ENCODE data around the gene KCNJ1. TPM values are rescaled to one million over a fixed set of nuclear protein-coding genes. Genes with fewer than 3 reads are reported as not detected.

KCNJ1 gene
- total RNA-seq, 1 experiment from 2014 or later = not detected

GRCh38 chr11:128915149-128915521 lies 48.0 kb upstream of the KCNJ1 start:
- Histone ChIP-seq H3K27me3 (ENCODE audit: low read length) (peaks cover 23% of the 10 kb centered on the region), H3K4me1 (ENCODE audit: insufficient read depth, low read length) (no peaks in the 10 kb centered on the region), H3K79me2 (ENCODE audit: low read length) (no peaks in the 10 kb centered on the region), H3K36me3 (ENCODE audit: low read depth, low read length) (no peaks in the 10 kb centered on the region), H3K9me3 (ENCODE audit: low read length) (no peaks in the 10 kb centered on the region), H3K4me2 (ENCODE audit: low read length) (no peak overlapping the region), H4K20me1 (ENCODE audit: low read length) (no peaks in the 10 kb centered on the region), H3F3A (ENCODE audit: low read length, unreplicated experiment) (no peaks in the 10 kb centered on the region), H3K9me2 (replicated peaks; ENCODE audit: low read length) (no peaks in the 10 kb centered on the region), H3K27ac (ENCODE audit: low read length) (no peak overlapping the region), H3K9ac (ENCODE audit: low read length) (no peak overlapping the region), H3K4me3 (ENCODE audit: low read length) (no peak overlapping the region), H2AFZ (ENCODE audit: low read length) (no peak overlapping the region)
- POLR2A ChIA-PET (ENCODE audit: unreplicated experiment) = no interaction called here
- TF ChIP-seq EZH2 (IDR thresholded peaks at IDR 0.05; ENCODE audit: low read length, unreplicated experiment) (no peak), EZH2phosphoT487 (IDR thresholded peaks at IDR 0.05; ENCODE audit: borderline replicate concordance, low read length) (no peak), CTCF (conservative IDR thresholded peaks at IDR 0.05; ENCODE audit: low read depth, low read length) (no peak)
- ATAC-seq = no peak
- CTCF ChIA-PET = no interaction called here
- DNase-seq = no peak
- no TSS peak for BruUV-seq (replicated peaks)
- intact Hi-C loops (cut with micrococcal nuclease) = no loop called here

- Histone ChIP-seq H3K27me3 (ENCODE audit: low read length) (peaks cover 18% of the 10 kb centered on the region), H3K4me1 (ENCODE audit: insufficient read depth, low read length) (no peaks in the 10 kb centered on the region), H3K27ac (ENCODE audit: low read length) (no peak overlapping the region), H3K79me2 (ENCODE audit: low read length) (no peaks in the 10 kb centered on the region), H3K36me3 (ENCODE audit: low read depth, low read length) (no peaks in the 10 kb centered on the region), H3K9ac (ENCODE audit: low read length) (no peak overlapping the region), H3K9me2 (replicated peaks; ENCODE audit: low read length) (no peaks in the 10 kb centered on the region), H3F3A (ENCODE audit: low read length, unreplicated experiment) (no peaks in the 10 kb centered on the region), H3K4me3 (ENCODE audit: low read length) (no peak overlapping the region), H2AFZ (ENCODE audit: low read length) (no peak overlapping the region), H3K4me2 (ENCODE audit: low read length) (no peak overlapping the region), H3K9me3 (ENCODE audit: low read length) (no peaks in the 10 kb centered on the region), H4K20me1 (ENCODE audit: low read length) (no peaks in the 10 kb centered on the region)
- BruUV-seq (replicated peaks) = no TSS peak
- DNase-seq = no peak
- ChIA-PET POLR2A (ENCODE audit: unreplicated experiment) (no interaction called here), CTCF (no interaction called here)
- no peak for ATAC-seq
- intact Hi-C loops (cut with micrococcal nuclease) = no loop called here
- no peak for TF ChIP-seq EZH2 (IDR thresholded peaks at IDR 0.05; ENCODE audit: low read length, unreplicated experiment)
- TF ChIP-seq CTCF (conservative IDR thresholded peaks at IDR 0.05; ENCODE audit: low read depth, low read length) = no peak
- no peak for TF ChIP-seq EZH2phosphoT487 (IDR thresholded peaks at IDR 0.05; ENCODE audit: borderline replicate concordance, low read length)
Observed at GRCh38 chr11:128914216-128915148, 47.4 kb upstream of the KCNJ1 start.

- DNase-seq = no peak
- Histone ChIP-seq H4K20me1 (ENCODE audit: low read length) (no peaks in the 10 kb centered on the region), H3K4me3 (ENCODE audit: low read length) (no peak overlapping the region), H3K79me2 (ENCODE audit: low read length) (no peaks in the 10 kb centered on the region), H3K27me3 (ENCODE audit: low read length) (peaks cover 18% of the 10 kb centered on the region), H2AFZ (ENCODE audit: low read length) (no peak overlapping the region), H3K4me1 (ENCODE audit: insufficient read depth, low read length) (peaks cover under 1% of the 10 kb centered on the region; the same call in 1 of the 2 replicates), H3K9me2 (replicated peaks; ENCODE audit: low read length) (no peaks in the 10 kb centered on the region), H3K4me2 (ENCODE audit: low read length) (no peak overlapping the region), H3K36me3 (ENCODE audit: low read depth, low read length) (no peaks in the 10 kb centered on the region), H3K9ac (ENCODE audit: low read length) (no peak overlapping the region), H3K9me3 (ENCODE audit: low read length) (no peaks in the 10 kb centered on the region), H3F3A (ENCODE audit: low read length, unreplicated experiment) (no peaks in the 10 kb centered on the region), H3K27ac (ENCODE audit: low read length) (no peak overlapping the region)
- POLR2A ChIA-PET (ENCODE audit: unreplicated experiment) = no interaction called here
- no TSS peak for BruUV-seq (replicated peaks)
- intact Hi-C loops (cut with micrococcal nuclease) = no loop called here
- TF ChIP-seq CTCF (conservative IDR thresholded peaks at IDR 0.05; ENCODE audit: low read depth, low read length) (no peak), EZH2phosphoT487 (IDR thresholded peaks at IDR 0.05; ENCODE audit: borderline replicate concordance, low read length) (no peak), EZH2 (IDR thresholded peaks at IDR 0.05; ENCODE audit: low read length, unreplicated experiment) (no peak)
- CTCF ChIA-PET = no interaction called here
- ATAC-seq = no peak
Observed at GRCh38 chr11:128913806-128914205, 46.7 kb upstream of the KCNJ1 start.
